Upper lobe of left lung (tissue), 4 donors: ENCODE measurements around the gene ARHGAP19.

Experiments
- CTCF ChIP-seq, 6 experiments: fragments of 450-650 bp in 4 of 6; fragments of 200-600 bp in 2 of 6; sonication (generic) in 2 of 6; IDR thresholded peaks; one replicate each; pipeline ENCODE4 v1.5.1; 2016 to 2019; ENCODE audit warnings: antibody characterized with exemption in 6 of 6
- EP300 ChIP-seq, 4 donors: sonication (generic); formaldehyde crosslinking; IDR thresholded peaks; one replicate each; pipeline ENCODE4 v1.5.1; 2017; ENCODE audit warnings: antibody characterized with exemption in 4 of 4, control low read depth in 2 of 4
- POLR2A ChIP-seq, 4 donors: fragments of 450-650 bp; IDR thresholded peaks; one replicate each; pipeline ENCODE4 v1.5.1; 2016 to 2017; ENCODE audit warnings: antibody characterized with exemption in 4 of 4, mild to moderate bottlenecking in 2 of 4
- POLR2AphosphoS5 ChIP-seq, 2 donors: sonication (generic); formaldehyde crosslinking; IDR thresholded peaks; one replicate each; pipeline ENCODE4 v1.5.1; 2017; ENCODE audit warnings: antibody characterized with exemption in 2 of 2

DNA sequence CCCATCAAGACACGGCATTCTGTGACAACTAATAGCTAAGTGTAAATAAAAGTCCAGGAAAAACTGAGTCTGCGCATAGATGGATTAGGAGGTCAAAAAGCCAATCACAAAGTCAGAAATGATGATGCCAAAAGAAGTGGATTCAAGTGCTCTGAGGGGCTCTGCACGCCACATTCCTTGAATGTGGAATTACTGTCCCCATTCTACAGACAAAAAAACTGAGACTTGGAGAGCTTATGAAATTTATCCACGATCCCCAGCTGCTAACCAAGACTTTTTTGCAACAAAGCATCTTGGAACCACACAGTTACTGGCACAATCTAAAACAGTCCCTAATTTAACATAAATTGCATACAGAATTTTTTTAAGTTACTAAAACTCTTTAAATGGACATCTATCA, 57.1 kb downstream of the ARHGAP19 start:
- TF ChIP-seq CTCF (IDR thresholded peaks at IDR 0.05) (no peak), POLR2A (IDR thresholded peaks at IDR 0.05) (no peak), EP300 (IDR thresholded peaks at IDR 0.05) (no peak), POLR2AphosphoS5 (IDR thresholded peaks at IDR 0.05) (no peak)
